Loucy (cell line): ENCODE results near the gene KRTCAP2.

Source experiments
- EZH2phosphoT487 ChIP-seq: fragments of 200-600 bp; IDR thresholded peaks from 2 replicates; pipeline ENCODE4 v1.6.1; 2018; ENCODE audit warnings: antibody characterized with exemption, mild to moderate bottlenecking, moderate library complexity, borderline replicate concordance
- TF ChIP-seq, protein P1 (sequence below): fragments of 200-600 bp; sonication (generic); conservative IDR thresholded peaks from 2 replicates; pipeline ENCODE4 v1.5.1; 2014; ENCODE audit warnings: mild to moderate bottlenecking, antibody characterized with exemption, low read length

GRCh38 chr1:155130272-155131006, 42.7 kb downstream of the KRTCAP2 start:
- TF ChIP-seq, protein P1, sequence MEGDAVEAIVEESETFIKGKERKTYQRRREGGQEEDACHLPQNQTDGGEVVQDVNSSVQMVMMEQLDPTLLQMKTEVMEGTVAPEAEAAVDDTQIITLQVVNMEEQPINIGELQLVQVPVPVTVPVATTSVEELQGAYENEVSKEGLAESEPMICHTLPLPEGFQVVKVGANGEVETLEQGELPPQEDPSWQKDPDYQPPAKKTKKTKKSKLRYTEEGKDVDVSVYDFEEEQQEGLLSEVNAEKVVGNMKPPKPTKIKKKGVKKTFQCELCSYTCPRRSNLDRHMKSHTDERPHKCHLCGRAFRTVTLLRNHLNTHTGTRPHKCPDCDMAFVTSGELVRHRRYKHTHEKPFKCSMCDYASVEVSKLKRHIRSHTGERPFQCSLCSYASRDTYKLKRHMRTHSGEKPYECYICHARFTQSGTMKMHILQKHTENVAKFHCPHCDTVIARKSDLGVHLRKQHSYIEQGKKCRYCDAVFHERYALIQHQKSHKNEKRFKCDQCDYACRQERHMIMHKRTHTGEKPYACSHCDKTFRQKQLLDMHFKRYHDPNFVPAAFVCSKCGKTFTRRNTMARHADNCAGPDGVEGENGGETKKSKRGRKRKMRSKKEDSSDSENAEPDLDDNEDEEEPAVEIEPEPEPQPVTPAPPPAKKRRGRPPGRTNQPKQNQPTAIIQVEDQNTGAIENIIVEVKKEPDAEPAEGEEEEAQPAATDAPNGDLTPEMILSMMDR = no peak
- no peak for TF ChIP-seq EZH2phosphoT487
